Astrocyte (in vitro differentiated cells and primary cell): ENCODE data around the gene PCDHA4. TPM values are rescaled to one million over a fixed set of nuclear protein-coding genes. Genes with fewer than 3 reads are reported as not detected.
A peak's percentile ranks its signal among the peaks of the same experiment; 100 is the strongest.
"Not testable (repeated sequence)": the region's sequence is repeated elsewhere in the genome, so short reads cannot be mapped to it uniquely, and the experiment has no call there.

ENCODE experiments used
- DNase-seq: peaks from one replicate; pipeline ENCODE4 v3.0.0-alpha.2; 2010; ENCODE audit warnings: low read depth
- FAIRE-seq: peaks from 2 replicates; lab custom pipeline; 2011; peaks lifted over from hg19 to GRCh38; lab: Jason Lieb, UNC
- H2AFZ ChIP-seq: 2 replicates; pipeline ENCODE4 v1.6.0; 2012; ENCODE audit warnings: low read depth, low read length, inconsistent platforms
- H3K27ac ChIP-seq: 2 replicates; pipeline ENCODE4 v1.5.1; 2011; ENCODE audit warnings: low read depth, low read length, inconsistent platforms
- H3K27me3 ChIP-seq: 2 replicates; pipeline ENCODE4 v1.6.0; 2011; ENCODE audit warnings: low read length, inconsistent platforms; ENCODE audit not compliant: insufficient read depth
- H3K36me3 ChIP-seq: 2 replicates; pipeline ENCODE4 v1.5.1; 2011; ENCODE audit warnings: low read length, inconsistent platforms; ENCODE audit not compliant: insufficient read depth
- H3K4me1 ChIP-seq: 2 replicates; pipeline ENCODE4 v1.5.1; 2011; ENCODE audit warnings: low read length, inconsistent platforms; ENCODE audit not compliant: insufficient read depth
- H3K4me2 ChIP-seq: 2 replicates; pipeline ENCODE4 v1.6.0; 2012; ENCODE audit warnings: low read length, inconsistent platforms
- H3K4me3 ChIP-seq: 2 replicates; pipeline ENCODE4 v1.5.1; 2011; ENCODE audit warnings: low read depth, mild to moderate bottlenecking, low read length, inconsistent platforms; ENCODE audit not compliant: insufficient read depth
- H3K79me2 ChIP-seq: 2 replicates; pipeline ENCODE4 v1.6.0; 2012; ENCODE audit warnings: mild to moderate bottlenecking, low read length, inconsistent platforms; ENCODE audit not compliant: insufficient read depth
- H3K9ac ChIP-seq: 2 replicates; pipeline ENCODE4 v1.6.0; 2012; ENCODE audit warnings: mild to moderate bottlenecking, low read length, inconsistent platforms
- H3K9me3 ChIP-seq: 2 replicates; pipeline ENCODE4 v1.5.1; 2012; ENCODE audit warnings: low read depth, mild to moderate bottlenecking, low read length, inconsistent platforms; ENCODE audit not compliant: insufficient read depth
- H4K20me1 ChIP-seq: 2 replicates; pipeline ENCODE4 v1.6.0; 2012; ENCODE audit warnings: low read length, inconsistent platforms; ENCODE audit not compliant: insufficient read depth
- H3K27ac Mint-ChIP-seq: one replicate; pipeline ENCODE4 v1.8.0; 2021; ENCODE audit warnings: mild to moderate bottlenecking, mixed read lengths; ENCODE audit not compliant: unreplicated experiment
- H3K27me3 Mint-ChIP-seq: one replicate; pipeline ENCODE4 v1.8.0; 2021; ENCODE audit warnings: low read depth, mixed read lengths; ENCODE audit not compliant: unreplicated experiment
- H3K36me3 Mint-ChIP-seq: one replicate; pipeline ENCODE4 v1.8.0; 2021; ENCODE audit warnings: low read depth, mixed read lengths; ENCODE audit not compliant: unreplicated experiment
- H3K4me1 Mint-ChIP-seq: one replicate; pipeline ENCODE4 v1.8.0; 2021; ENCODE audit warnings: low read depth, mixed read lengths; ENCODE audit not compliant: unreplicated experiment
- H3K4me3 Mint-ChIP-seq: one replicate; pipeline ENCODE4 v1.8.0; 2021; ENCODE audit warnings: mild to moderate bottlenecking, moderate library complexity, mixed read lengths; ENCODE audit not compliant: unreplicated experiment
- H3K9me3 Mint-ChIP-seq: one replicate; pipeline ENCODE4 v1.8.0; 2021; ENCODE audit warnings: mild to moderate bottlenecking, mixed read lengths; ENCODE audit not compliant: unreplicated experiment
- EZH2 ChIP-seq: IDR thresholded peaks from 2 replicates; pipeline ENCODE4 v1.6.1; 2012; ENCODE audit warnings: mild to moderate bottlenecking, low read length, inconsistent platforms; ENCODE audit not compliant: insufficient read depth
- total RNA-seq: library from RNA; stranded (reverse); gene quantifications from 2 replicates; pipeline ENCODE4 v1.2.1, GENCODE V29; 2021
- TF ChIP-seq, protein P1 (sequence below): IDR thresholded peaks from 2 replicates; pipeline ENCODE4 v1.5.1; 2011; ENCODE audit warnings: low read depth, mild to moderate bottlenecking, inconsistent platforms, low read length, moderate library complexity; ENCODE audit not compliant: insufficient read depth

PCDHA4 gene
- total RNA-seq, 1 donor from 2014 or later = 9.6 TPM

DNA sequence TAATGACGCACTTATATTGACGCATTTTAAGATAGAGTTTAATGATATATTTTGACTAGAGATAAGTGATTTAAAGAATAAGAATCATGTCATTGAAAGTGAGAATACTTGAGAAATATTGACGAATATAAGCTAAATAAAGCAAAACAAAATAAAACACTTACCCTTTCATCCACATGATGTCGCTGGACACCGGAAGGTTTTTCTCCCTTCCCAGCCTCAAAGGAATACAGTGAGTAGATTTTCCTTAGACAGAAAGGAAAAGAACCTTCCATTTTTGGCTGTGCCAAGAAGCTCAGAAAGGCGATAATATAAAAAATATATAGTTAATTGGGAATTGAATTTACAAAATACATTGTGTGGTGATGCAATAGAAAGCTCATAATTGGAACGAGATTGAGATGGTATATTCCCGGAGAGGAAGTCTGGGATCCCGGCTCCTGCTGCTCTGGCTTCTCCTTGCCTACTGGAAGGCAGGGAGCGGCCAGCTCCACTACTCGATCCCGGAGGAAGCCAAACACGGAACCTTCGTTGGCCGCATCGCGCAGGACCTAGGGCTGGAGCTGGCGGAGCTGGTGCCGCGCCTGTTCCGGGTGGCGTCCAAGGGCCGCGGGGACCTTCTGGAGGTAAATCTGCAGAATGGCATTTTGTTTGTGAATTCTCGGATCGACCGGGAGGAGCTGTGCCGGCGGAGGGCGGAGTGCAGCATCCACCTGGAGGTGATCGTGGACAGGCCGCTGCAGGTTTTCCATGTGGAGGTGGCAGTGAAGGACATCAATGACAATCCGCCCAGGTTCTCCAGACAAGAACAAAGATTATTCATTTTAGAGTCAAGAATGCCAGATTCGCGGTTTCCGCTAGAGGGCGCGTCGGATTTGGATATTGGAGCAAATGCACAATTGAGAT is 14.8 kb downstream of the PCDHA4 start, which contains the start of gene PCDHA5:
Gene PCDHA5 (plus strand): TSS at position 239 of the 906 bp plus-strand sequence.
- H3K4me3 ChIP-seq = no peak within 1 kb of the TSS
- H3K27me3 Mint-ChIP-seq = no peaks in the 10 kb centered on the region
- no peak within 1 kb of the TSS for H3K4me2 ChIP-seq
- no peak within 1 kb of the TSS for H2AFZ ChIP-seq
- no peak within 1 kb of the TSS for H3K9ac ChIP-seq
- peaks cover 9% of the 10 kb centered on the region for H3K9me3 ChIP-seq
- no peaks in the 10 kb centered on the region for H3K4me1 Mint-ChIP-seq
- DNase-seq (no peak), FAIRE-seq (no peak)
- H3K4me1 ChIP-seq = no peaks in the 10 kb centered on the region
- TF ChIP-seq, protein P1, sequence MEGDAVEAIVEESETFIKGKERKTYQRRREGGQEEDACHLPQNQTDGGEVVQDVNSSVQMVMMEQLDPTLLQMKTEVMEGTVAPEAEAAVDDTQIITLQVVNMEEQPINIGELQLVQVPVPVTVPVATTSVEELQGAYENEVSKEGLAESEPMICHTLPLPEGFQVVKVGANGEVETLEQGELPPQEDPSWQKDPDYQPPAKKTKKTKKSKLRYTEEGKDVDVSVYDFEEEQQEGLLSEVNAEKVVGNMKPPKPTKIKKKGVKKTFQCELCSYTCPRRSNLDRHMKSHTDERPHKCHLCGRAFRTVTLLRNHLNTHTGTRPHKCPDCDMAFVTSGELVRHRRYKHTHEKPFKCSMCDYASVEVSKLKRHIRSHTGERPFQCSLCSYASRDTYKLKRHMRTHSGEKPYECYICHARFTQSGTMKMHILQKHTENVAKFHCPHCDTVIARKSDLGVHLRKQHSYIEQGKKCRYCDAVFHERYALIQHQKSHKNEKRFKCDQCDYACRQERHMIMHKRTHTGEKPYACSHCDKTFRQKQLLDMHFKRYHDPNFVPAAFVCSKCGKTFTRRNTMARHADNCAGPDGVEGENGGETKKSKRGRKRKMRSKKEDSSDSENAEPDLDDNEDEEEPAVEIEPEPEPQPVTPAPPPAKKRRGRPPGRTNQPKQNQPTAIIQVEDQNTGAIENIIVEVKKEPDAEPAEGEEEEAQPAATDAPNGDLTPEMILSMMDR = peak; percentile 31
- no peak for TF ChIP-seq EZH2
- H3K36me3 Mint-ChIP-seq = peaks cover 8% of the 10 kb centered on the region
- no peak within 1 kb of the TSS for H3K27ac ChIP-seq
- no peak within 1 kb of the TSS for H3K27ac Mint-ChIP-seq
- peak within 1 kb of the TSS; percentile 69 for H3K4me3 Mint-ChIP-seq
- no peaks in the 10 kb centered on the region for H3K27me3 ChIP-seq
- H3K36me3 ChIP-seq = no peaks in the 10 kb centered on the region
- H3K9me3 Mint-ChIP-seq = no peaks in the 10 kb centered on the region
- no peaks in the 10 kb centered on the region for H3K79me2 ChIP-seq
- H4K20me1 ChIP-seq = no peaks in the 10 kb centered on the region

DNA sequence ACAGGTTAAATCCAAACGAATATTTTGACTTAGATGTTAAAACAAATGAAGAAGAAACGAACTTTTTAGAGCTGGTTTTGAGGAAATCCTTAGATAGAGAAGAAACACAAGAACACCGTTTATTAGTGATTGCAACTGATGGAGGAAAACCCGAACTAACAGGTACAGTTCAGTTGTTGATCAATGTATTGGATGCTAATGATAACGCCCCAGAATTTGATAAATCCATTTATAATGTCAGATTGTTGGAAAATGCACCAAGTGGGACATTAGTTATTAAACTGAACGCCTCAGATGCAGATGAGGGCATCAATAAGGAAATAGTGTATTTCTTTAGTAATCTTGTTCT is 15.4 kb downstream of the PCDHA4 start:
- H3K27me3 Mint-ChIP-seq = no peaks in the 10 kb centered on the region
- FAIRE-seq (no peak), DNase-seq (no peak)
- no peak overlapping the region for H3K4me2 ChIP-seq
- H3K9me3 Mint-ChIP-seq = no peaks in the 10 kb centered on the region
- no peaks in the 10 kb centered on the region for H3K4me1 Mint-ChIP-seq
- H3K4me1 ChIP-seq = no peaks in the 10 kb centered on the region
- no peaks in the 10 kb centered on the region for H3K27me3 ChIP-seq
- H4K20me1 ChIP-seq = no peaks in the 10 kb centered on the region
- no peak overlapping the region for H3K27ac ChIP-seq
- no peak overlapping the region for H3K4me3 ChIP-seq
- no peak overlapping the region for H2AFZ ChIP-seq
- H3K36me3 Mint-ChIP-seq = peaks cover 8% of the 10 kb centered on the region
- H3K9ac ChIP-seq = no peak overlapping the region
- H3K36me3 ChIP-seq = no peaks in the 10 kb centered on the region
- H3K27ac Mint-ChIP-seq = no peak overlapping the region
- peaks cover 9% of the 10 kb centered on the region for H3K9me3 ChIP-seq
- no peaks in the 10 kb centered on the region for H3K79me2 ChIP-seq
- TF ChIP-seq, protein P1 = no peak
- no peak for TF ChIP-seq EZH2
- no peak overlapping the region for H3K4me3 Mint-ChIP-seq

DNA sequence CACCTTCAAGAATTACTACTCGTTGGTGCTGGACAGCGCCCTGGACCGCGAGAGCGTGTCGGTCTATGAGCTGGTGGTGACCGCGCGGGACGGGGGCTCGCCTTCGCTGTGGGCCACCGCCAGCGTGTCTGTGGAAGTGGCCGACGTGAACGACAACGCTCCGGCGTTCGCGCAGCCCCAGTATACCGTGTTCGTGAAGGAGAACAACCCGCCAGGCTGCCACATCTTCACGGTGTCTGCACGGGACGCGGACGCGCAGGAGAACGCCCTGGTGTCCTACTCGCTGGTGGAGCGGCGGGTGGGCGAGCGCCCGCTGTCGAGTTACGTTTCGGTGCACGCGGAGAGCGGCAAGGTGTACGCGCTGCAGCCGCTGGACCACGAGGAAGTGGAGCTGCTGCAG is 16.1 kb downstream of the PCDHA4 start:
- H3K27me3 Mint-ChIP-seq, H3K27ac Mint-ChIP-seq, H3K9ac ChIP-seq, H3K36me3 ChIP-seq, H3K9me3 Mint-ChIP-seq, DNase-seq, H3K4me3 ChIP-seq, H3K27me3 ChIP-seq, H3K4me2 ChIP-seq, H3K79me2 ChIP-seq, H3K27ac ChIP-seq, H3K4me1 ChIP-seq, H3K4me3 Mint-ChIP-seq, H4K20me1 ChIP-seq, H2AFZ ChIP-seq, FAIRE-seq, H3K4me1 Mint-ChIP-seq: not testable (repeated sequence)
- peaks cover 11% of the 10 kb centered on the region for H3K36me3 Mint-ChIP-seq
- peaks cover 12% of the 10 kb centered on the region for H3K9me3 ChIP-seq
